Kidney tubule cell (primary cell): ENCODE data around the gene NUDT14.
A peak's percentile ranks its signal among the peaks of the same experiment; 100 is the strongest.

ENCODE experiments used
- DNase-seq: peaks from one replicate; pipeline ENCODE4 v3.0.0-alpha.2; 2018; ENCODE audit warnings: low spot score

NUDT14 gene

DNA sequence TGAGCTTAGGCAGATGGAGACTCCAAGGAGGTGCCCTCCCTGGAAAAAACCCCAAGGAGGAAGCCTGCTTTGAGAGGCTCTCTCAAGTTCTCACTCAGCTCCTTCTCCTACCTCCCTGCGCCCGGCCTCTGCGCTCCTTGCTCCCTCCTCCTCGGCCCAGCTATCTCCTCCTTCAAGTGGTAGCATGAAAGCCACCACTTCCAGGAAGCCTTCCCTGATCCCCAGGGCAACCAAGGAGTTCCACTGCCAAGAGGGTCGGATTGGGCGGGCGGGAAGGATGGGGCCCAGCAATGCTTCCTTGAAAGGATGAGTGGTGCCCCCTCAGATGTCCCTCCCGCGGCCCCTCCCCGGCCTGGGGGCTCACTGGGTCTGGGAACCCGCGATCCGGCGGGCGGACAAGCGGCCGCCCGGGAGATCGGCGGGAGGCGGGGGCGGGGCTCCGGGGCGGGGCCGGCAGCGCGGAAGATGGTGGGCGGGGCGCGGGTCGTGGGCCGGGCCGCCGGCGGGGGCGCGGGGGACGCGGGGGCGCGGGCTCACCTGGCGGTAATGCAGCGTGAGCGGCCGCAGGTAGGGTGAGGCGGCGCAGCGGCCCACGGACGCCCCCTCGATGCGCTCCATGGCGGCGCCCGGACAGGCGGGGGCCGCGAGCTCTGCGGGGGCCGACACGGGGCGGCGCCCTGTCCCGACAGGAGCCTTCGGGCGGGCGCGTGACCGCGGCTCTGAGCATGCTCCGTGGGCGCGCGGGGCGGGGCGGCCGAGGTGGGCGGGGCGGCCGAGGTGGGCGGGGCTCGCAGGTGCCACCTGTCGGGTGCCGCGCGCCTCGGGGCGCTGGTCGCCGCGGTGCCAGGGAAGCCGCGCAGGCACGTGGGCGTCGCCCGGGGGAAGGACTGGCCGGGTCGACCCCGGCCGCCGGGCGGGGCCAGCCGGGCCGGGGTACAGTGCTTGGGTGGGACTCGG, at the start of gene NUDT14:
Gene NUDT14 (minus strand): TSS at position 721 of the 957 bp plus-strand sequence. CDS start 103 bp downstream, at position 618.
- DNase-seq = peak; percentile 81

DNA sequence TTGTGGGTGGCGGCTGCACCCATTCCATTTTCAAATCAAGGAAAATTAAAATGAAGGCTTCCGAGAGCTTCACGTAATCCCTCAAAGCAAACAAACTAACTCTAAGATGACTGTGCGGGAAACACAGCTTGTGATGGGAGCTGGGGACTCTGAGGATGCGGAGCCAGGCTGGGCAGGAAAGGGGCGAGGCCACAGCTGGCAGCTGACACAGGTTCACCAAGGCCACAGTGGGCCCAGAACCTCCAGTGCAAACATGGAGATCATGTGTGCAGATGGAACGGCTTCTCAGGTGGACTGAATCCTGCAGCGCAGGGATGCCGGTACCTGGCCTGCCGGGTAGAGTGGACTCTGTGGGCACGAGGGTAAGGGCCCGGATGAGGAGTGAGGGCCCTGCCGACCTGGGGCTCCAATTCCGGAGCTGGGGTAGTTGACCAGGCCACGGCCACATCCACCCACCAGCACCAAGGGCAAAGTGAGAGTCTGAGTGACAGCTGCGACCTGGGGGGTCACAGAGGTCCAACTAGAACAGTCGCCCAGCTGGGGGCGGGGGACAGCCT, 48.1 kb upstream of the NUDT14 start:
- no peak for DNase-seq

DNA sequence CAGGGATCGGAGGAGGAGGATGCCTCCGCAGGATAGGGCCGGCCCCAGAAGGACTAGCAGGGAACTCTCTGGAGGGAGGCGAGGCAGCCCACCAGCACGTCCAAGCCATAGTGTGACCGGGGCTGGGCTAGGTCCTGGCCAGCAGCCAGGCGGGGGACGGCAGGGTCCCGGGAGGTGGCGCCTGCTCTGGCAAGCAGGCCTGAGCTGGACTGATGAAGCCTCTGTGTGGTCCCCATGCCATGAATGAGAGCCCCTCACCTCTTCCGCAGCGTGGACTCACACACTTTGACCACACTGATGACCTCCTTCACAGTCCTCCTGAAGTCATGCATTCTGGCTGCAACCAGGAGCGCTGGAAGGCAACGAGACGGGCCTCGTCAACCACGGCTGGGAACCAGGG, 47.5 kb upstream of the NUDT14 start:
- no peak for DNase-seq

GRCh38 chr14:105227346-105227745, 46.2 kb upstream of the NUDT14 start:
- DNase-seq = no peak

DNA sequence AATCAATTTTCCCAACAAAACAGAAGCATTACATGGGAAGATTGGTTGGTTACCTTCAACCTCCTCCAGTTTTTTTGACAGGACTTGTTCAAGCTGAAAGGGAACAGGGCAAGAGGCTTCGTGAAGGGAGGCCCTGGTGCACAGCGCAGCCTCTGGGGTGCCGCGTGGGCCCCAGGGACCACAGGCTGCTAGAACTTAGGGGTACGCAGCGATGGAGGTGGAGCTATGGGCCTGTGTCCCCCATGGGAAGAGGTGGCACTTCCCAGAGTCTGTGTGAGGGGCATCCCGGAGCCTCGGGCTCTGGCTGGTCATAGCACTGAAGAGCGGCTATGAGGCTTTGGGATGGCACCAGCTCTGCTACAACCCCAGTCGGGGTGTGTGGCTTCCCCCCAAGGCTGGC, 45.1 kb upstream of the NUDT14 start:
- DNase-seq = no peak

DNA sequence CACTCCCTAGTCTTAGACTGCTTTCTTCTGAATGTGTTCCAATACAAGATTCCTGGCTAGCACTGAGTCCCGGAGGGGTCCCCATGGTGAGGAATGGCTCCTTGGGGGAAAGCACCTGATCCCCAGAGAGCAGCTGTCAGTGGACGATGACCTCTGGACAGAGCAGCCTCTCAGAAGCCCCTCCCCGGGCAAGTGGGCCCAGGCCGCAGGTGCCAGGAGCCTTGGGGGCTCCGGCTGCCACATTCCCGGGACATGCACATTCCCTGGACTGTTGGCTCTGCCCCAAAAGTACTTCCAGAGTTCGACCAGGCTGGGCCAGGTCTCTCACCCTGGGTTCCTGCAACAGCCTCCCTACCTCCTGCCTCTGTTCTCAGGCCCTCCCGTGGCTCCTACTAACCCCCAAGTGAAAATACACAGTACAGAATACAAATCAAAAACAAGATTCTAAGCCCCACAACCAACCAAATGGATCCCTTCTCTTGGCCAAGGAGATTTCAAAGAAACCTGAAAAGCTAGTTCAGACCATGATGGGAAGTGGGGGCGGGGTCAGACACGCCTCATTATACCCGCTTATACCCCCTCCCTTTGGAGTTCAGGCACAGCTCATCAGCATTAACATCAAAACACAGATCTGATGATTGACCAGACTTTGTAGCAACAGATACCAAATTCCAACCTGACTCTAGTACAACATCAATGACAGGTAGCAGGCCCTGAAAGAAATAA, 43.9 kb upstream of the NUDT14 start:
- no peak for DNase-seq

GRCh38 chr14:105223770-105224544, 42.8 kb upstream of the NUDT14 start:
- no peak for DNase-seq

GRCh38 chr14:105223260-105223659, 42.1 kb upstream of the NUDT14 start:
- peak; percentile 64 for DNase-seq

GRCh38 chr14:105221598-105222178, 40.6 kb upstream of the NUDT14 start:
- no peak for DNase-seq

DNA sequence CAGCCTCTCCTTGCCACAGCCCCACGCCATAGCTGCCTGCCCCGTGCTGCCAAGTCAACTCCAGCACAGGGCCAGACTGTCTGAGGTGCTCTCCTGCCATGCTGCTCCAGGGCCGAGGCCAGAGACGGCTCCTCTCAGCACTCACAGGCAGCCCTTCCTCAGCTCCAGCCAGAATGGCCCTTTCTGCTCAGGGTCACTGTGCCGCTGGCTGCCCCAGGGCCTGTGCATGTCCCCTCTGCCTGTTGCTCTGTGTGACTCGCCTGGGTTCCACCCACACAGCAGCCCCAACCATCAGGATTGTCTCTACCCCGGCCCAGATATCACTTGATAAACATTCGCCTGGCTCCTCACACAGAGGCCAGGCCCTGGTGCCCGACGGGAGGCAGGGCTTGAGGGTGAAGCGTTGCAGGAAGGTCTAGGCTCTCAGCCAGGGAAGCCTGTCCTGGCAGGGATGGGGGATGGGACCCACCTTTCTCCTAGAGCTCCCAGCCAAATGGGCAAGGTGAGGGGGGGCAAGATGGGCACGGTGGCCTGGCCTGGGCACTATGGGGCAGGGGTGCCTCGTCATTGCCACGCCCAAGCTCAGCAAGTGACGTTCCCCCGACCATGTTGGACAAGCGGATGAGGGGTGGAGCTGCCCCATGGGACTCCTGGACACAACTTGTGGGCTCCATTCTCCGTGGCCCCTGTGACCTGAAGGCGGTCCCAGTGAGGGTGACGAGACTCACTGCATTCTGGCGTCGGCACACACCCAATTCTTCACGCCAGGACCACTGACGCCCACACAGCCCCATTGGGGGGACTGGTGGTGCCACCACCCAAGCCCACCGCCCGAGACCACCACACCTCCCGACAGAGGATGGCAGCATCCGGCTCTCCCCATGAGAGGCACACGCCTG, 39.8 kb upstream of the NUDT14 start:
- DNase-seq = no peak

DNA sequence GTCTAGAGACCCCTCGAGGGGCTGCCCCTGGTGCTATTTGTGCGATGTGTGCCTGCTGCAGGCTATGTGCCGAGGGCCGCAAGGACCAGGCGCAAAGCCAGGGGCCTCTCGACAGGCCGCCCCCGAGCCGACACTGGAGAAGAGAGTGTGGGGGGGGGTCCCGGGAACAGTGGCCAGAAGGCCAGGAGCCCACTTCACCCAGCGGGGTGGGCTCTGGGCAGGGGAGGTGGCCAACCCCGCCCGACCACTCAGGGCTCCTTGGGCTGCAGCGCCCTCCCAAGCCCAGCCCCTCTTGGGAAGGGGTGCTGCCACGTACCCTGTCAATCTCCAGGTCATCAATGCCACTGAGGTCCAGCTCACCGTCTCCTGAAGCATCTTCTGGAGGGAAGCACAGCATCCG, 38.6 kb upstream of the NUDT14 start:
- DNase-seq = no peak

DNA sequence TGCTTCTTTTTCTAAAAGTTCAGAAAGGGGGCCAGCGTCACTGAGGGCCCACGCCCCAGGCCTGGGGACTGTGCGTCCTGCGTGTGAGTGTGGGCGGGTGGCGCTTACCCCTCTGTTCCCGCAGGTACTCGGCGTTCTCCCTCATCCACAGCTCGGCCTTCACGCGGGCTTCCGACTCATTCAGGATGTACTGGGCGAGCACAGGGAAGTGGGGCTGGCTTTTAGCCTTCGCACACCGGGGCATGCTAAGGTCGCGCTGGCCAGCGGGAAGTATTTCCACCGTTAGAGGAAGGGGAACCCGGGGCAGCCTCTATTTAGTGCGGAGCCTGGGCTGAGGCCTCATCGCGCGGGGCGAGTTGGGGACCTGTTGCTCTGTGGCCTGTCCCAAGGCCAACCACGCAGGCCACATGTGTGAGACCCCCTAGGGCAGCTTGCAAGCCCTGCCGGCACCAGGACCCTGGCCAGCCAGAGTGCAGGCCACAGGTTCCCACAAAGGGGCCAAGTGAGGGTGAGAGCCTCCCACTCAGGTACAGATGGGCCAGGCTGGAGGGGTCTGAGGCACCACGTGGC, 38.0 kb upstream of the NUDT14 start:
- no peak for DNase-seq

GRCh38 chr14:105218611-105219010, 37.5 kb upstream of the NUDT14 start:
- peak; percentile 23 for DNase-seq

GRCh38 chr14:105217774-105218173, 36.7 kb upstream of the NUDT14 start:
- DNase-seq = no peak

DNA sequence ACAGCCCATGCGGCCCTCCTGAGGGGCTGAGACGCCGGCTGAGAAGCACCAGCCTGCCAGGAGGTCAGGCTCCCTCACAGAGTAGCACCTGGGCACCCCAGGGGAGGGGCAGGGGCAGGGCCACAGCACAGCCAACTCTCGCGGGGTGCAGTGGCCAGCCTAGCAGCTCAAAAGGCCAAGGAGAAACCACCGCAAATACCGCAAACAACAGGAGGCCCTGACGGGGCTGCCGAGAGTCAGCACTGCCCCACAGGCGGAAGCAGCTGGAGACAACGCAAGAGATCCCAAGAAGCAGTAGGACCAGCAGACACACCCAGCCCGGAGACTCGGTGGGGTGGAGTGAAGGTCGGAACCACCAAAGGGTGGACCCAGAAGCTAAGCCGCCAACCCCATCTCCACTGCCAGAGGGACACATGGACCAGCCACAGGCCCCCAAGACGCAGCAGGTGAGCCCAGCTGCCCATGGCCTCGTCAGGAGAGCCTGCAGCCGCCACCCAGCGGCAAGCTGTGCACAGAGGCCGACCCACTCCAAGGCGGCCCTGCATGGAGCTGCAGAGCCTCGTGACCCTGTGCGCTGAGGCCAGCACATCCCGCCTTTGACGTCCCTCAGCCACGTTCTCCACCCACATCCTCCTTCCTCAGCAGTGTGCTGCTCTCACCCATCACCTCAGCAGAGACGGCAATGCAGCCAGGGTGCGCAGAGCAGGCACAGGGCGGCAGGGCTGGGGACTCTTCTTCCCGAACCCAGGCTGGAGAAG, 35.6 kb upstream of the NUDT14 start:
- DNase-seq = no peak

DNA sequence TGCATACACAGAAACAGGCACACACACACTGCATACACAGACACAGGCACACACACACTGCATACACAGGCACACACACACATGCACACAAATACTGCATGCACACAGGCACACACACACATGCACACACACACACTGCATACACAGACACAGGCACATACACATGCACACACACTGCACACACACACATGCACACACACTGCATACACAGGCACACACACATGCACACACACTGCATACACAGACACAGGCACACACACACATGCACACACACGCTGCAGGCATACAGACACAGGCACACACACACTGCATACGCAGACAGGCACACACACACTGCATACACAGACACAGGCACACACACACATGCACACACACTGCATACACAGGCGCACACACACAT, 34.5 kb upstream of the NUDT14 start:
- DNase-seq = no peak

- DNase-seq = no peak
Measured at GRCh38 chr14:105214324-105214915, 33.3 kb upstream of the NUDT14 start.

DNA sequence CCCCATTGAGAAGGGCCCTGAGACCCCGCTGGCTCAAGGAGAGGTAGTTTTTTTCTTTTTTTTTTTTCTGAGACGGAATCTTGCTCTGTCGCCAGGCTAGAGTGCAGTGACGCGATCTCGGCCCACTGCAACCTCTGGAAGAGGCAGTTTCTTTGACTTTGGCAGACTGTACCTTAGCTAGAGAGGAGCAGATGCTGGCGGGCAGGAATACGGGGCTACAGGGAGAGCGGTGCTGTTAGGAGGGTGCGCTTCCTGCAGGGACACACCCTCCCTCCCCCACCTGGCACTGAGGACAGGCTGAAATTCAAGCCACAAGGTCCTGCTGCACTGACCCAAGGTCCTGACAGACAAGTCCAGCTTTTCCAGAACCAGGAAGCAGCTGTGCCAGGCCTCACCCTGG, 32.2 kb upstream of the NUDT14 start:
- DNase-seq = no peak
